Astrocyte (in vitro differentiated cells and primary cell): ENCODE measurements around the gene KCNH6. TPM values are rescaled to one million over a fixed set of nuclear protein-coding genes. Genes with fewer than 3 reads are reported as not detected.

Experiments used
- DNase-seq: peaks from one replicate; pipeline ENCODE4 v3.0.0-alpha.2; 2010; ENCODE audit warnings: low read depth
- FAIRE-seq: peaks from 2 replicates; lab custom pipeline; 2011; peaks lifted over from hg19 to GRCh38; lab: Jason Lieb, UNC
- H2AFZ ChIP-seq: 2 replicates; pipeline ENCODE4 v1.6.0; 2012; ENCODE audit warnings: low read depth, low read length, inconsistent platforms
- H3K27ac ChIP-seq: 2 replicates; pipeline ENCODE4 v1.5.1; 2011; ENCODE audit warnings: low read depth, low read length, inconsistent platforms
- H3K27me3 ChIP-seq: 2 replicates; pipeline ENCODE4 v1.6.0; 2011; ENCODE audit warnings: low read length, inconsistent platforms; ENCODE audit not compliant: insufficient read depth
- H3K36me3 ChIP-seq: 2 replicates; pipeline ENCODE4 v1.5.1; 2011; ENCODE audit warnings: low read length, inconsistent platforms; ENCODE audit not compliant: insufficient read depth
- H3K4me1 ChIP-seq: 2 replicates; pipeline ENCODE4 v1.5.1; 2011; ENCODE audit warnings: low read length, inconsistent platforms; ENCODE audit not compliant: insufficient read depth
- H3K4me2 ChIP-seq: 2 replicates; pipeline ENCODE4 v1.6.0; 2012; ENCODE audit warnings: low read length, inconsistent platforms
- H3K4me3 ChIP-seq: 2 replicates; pipeline ENCODE4 v1.5.1; 2011; ENCODE audit warnings: low read depth, mild to moderate bottlenecking, low read length, inconsistent platforms; ENCODE audit not compliant: insufficient read depth
- H3K79me2 ChIP-seq: 2 replicates; pipeline ENCODE4 v1.6.0; 2012; ENCODE audit warnings: mild to moderate bottlenecking, low read length, inconsistent platforms; ENCODE audit not compliant: insufficient read depth
- H3K9ac ChIP-seq: 2 replicates; pipeline ENCODE4 v1.6.0; 2012; ENCODE audit warnings: mild to moderate bottlenecking, low read length, inconsistent platforms
- H3K9me3 ChIP-seq: 2 replicates; pipeline ENCODE4 v1.5.1; 2012; ENCODE audit warnings: low read depth, mild to moderate bottlenecking, low read length, inconsistent platforms; ENCODE audit not compliant: insufficient read depth
- H4K20me1 ChIP-seq: 2 replicates; pipeline ENCODE4 v1.6.0; 2012; ENCODE audit warnings: low read length, inconsistent platforms; ENCODE audit not compliant: insufficient read depth
- H3K27ac Mint-ChIP-seq: one replicate; pipeline ENCODE4 v1.8.0; 2021; ENCODE audit warnings: mild to moderate bottlenecking, mixed read lengths; ENCODE audit not compliant: unreplicated experiment
- H3K27me3 Mint-ChIP-seq: one replicate; pipeline ENCODE4 v1.8.0; 2021; ENCODE audit warnings: low read depth, mixed read lengths; ENCODE audit not compliant: unreplicated experiment
- H3K36me3 Mint-ChIP-seq: one replicate; pipeline ENCODE4 v1.8.0; 2021; ENCODE audit warnings: low read depth, mixed read lengths; ENCODE audit not compliant: unreplicated experiment
- H3K4me1 Mint-ChIP-seq: one replicate; pipeline ENCODE4 v1.8.0; 2021; ENCODE audit warnings: low read depth, mixed read lengths; ENCODE audit not compliant: unreplicated experiment
- H3K4me3 Mint-ChIP-seq: one replicate; pipeline ENCODE4 v1.8.0; 2021; ENCODE audit warnings: mild to moderate bottlenecking, moderate library complexity, mixed read lengths; ENCODE audit not compliant: unreplicated experiment
- H3K9me3 Mint-ChIP-seq: one replicate; pipeline ENCODE4 v1.8.0; 2021; ENCODE audit warnings: mild to moderate bottlenecking, mixed read lengths; ENCODE audit not compliant: unreplicated experiment
- EZH2 ChIP-seq: IDR thresholded peaks from 2 replicates; pipeline ENCODE4 v1.6.1; 2012; ENCODE audit warnings: mild to moderate bottlenecking, low read length, inconsistent platforms; ENCODE audit not compliant: insufficient read depth
- total RNA-seq: library from RNA; stranded (reverse); gene quantifications from 2 replicates; pipeline ENCODE4 v1.2.1, GENCODE V29; 2021
- TF ChIP-seq, protein P1 (sequence below): IDR thresholded peaks from 2 replicates; pipeline ENCODE4 v1.5.1; 2011; ENCODE audit warnings: low read depth, mild to moderate bottlenecking, inconsistent platforms, low read length, moderate library complexity; ENCODE audit not compliant: insufficient read depth

The KCNH6 gene
- total RNA-seq, 1 donor from 2014 or later: not detected

DNA sequence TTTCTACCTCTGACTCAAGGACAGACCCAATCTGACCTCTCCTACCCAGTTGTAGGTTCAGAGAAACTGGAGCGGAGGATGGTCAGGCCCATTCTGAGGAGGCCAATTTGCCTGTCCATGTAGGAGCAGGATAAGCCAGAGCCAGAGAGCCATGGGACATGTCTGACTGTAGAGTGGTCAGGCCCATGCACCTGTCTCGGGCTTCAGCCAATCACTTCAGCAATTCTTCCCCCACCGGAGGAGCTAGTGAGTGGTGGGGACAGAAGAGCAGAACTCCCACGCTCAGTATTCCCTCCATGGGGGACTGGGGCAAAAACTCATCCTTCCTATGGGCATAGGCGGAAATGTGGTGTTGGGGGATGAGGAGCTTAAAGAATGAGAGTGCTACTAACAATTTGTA is 41.4 kb downstream of the KCNH6 start:
- H4K20me1 ChIP-seq: peaks cover 86% of the 10 kb centered on the region
- H3K9ac ChIP-seq: no peak overlapping the region
- FAIRE-seq: no peak
- peaks cover 92% of the 10 kb centered on the region for H3K79me2 ChIP-seq
- no peak overlapping the region for H3K4me3 ChIP-seq
- H3K36me3 ChIP-seq: no peaks in the 10 kb centered on the region
- no peak for DNase-seq
- no peaks in the 10 kb centered on the region for H3K9me3 Mint-ChIP-seq
- H3K27ac ChIP-seq: no peak overlapping the region
- no peaks in the 10 kb centered on the region for H3K9me3 ChIP-seq
- H3K4me3 Mint-ChIP-seq: no peak overlapping the region
- no peaks in the 10 kb centered on the region for H3K36me3 Mint-ChIP-seq
- H2AFZ ChIP-seq: no peak overlapping the region
- no peaks in the 10 kb centered on the region for H3K4me1 ChIP-seq
- H3K27me3 ChIP-seq: no peaks in the 10 kb centered on the region
- TF ChIP-seq, protein P1, sequence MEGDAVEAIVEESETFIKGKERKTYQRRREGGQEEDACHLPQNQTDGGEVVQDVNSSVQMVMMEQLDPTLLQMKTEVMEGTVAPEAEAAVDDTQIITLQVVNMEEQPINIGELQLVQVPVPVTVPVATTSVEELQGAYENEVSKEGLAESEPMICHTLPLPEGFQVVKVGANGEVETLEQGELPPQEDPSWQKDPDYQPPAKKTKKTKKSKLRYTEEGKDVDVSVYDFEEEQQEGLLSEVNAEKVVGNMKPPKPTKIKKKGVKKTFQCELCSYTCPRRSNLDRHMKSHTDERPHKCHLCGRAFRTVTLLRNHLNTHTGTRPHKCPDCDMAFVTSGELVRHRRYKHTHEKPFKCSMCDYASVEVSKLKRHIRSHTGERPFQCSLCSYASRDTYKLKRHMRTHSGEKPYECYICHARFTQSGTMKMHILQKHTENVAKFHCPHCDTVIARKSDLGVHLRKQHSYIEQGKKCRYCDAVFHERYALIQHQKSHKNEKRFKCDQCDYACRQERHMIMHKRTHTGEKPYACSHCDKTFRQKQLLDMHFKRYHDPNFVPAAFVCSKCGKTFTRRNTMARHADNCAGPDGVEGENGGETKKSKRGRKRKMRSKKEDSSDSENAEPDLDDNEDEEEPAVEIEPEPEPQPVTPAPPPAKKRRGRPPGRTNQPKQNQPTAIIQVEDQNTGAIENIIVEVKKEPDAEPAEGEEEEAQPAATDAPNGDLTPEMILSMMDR: no peak
- TF ChIP-seq EZH2: no peak
- H3K27me3 Mint-ChIP-seq: no peaks in the 10 kb centered on the region
- no peaks in the 10 kb centered on the region for H3K4me1 Mint-ChIP-seq
- H3K4me2 ChIP-seq: no peak overlapping the region
- no peak overlapping the region for H3K27ac Mint-ChIP-seq

DNA sequence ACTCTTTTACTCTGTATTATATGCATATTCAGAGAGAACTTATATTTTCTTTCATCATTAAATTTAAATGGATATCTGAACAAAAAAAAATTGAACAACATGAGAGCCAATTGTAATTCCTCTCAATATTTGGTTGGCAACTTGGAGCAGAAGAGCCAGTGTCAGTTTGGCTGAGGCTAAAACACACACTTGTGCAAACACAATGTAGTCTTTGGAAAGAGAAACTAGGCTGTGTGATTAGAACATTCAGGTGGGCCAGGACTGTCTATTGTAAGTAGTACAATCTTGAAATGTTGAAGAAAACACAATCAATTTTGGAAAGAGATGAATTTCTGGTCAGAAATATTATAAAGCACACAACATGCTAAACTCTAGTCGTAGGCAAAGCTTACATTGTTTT is 44.1 kb downstream of the KCNH6 start:
- Histone ChIP-seq H4K20me1 (peaks cover 86% of the 10 kb centered on the region), H3K79me2 (peaks cover 78% of the 10 kb centered on the region), H3K9me3 (no peaks in the 10 kb centered on the region), H3K4me1 (no peaks in the 10 kb centered on the region), H3K9ac (no peak overlapping the region), H2AFZ (no peak overlapping the region), H3K27ac (no peak overlapping the region), H3K27me3 (no peaks in the 10 kb centered on the region), H3K36me3 (no peaks in the 10 kb centered on the region), H3K4me3 (no peak overlapping the region), H3K4me2 (no peak overlapping the region)
- no peaks in the 10 kb centered on the region for H3K9me3 Mint-ChIP-seq
- H3K4me1 Mint-ChIP-seq: peaks cover 12% of the 10 kb centered on the region
- DNase-seq: no peak
- no peaks in the 10 kb centered on the region for H3K36me3 Mint-ChIP-seq
- FAIRE-seq: no peak
- no peak overlapping the region for H3K4me3 Mint-ChIP-seq
- no peak overlapping the region for H3K27ac Mint-ChIP-seq
- TF ChIP-seq, protein P1: no peak
- no peak for TF ChIP-seq EZH2
- H3K27me3 Mint-ChIP-seq: no peaks in the 10 kb centered on the region

DNA sequence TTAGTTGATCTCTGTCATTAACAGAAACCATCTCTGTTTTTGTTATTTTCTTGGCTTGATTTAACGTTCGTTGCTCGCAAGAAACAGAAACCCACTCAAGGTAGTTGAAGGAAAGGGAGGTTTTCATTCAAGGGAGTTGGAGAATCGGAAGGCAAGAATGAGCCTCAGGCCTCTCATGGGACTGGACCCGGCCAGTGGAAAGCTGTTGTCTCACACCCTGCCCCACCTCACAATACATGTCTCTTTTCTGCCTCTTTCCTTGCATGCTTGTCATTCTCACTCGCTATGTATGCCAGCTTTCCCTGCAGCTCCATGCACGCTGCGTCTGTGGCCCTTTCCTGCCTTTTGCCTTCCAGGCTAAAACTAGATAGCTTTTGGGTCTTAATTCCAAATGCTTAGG is 45.4 kb downstream of the KCNH6 start:
- Histone ChIP-seq H3K36me3 (no peaks in the 10 kb centered on the region), H2AFZ (no peak overlapping the region), H3K4me1 (no peaks in the 10 kb centered on the region), H3K9ac (no peak overlapping the region), H3K27me3 (no peaks in the 10 kb centered on the region), H3K4me3 (no peak overlapping the region), H4K20me1 (peaks cover 89% of the 10 kb centered on the region), H3K4me2 (no peak overlapping the region), H3K9me3 (no peaks in the 10 kb centered on the region), H3K27ac (no peak overlapping the region), H3K79me2 (peaks cover 80% of the 10 kb centered on the region)
- Mint-ChIP-seq H3K27ac (no peak overlapping the region), H3K4me3 (peak overlapping the region; percentile 7), H3K36me3 (no peaks in the 10 kb centered on the region), H3K9me3 (no peaks in the 10 kb centered on the region), H3K4me1 (peaks cover 15% of the 10 kb centered on the region), H3K27me3 (no peaks in the 10 kb centered on the region)
- no peak for TF ChIP-seq EZH2
- TF ChIP-seq, protein P1: no peak
- DNase-seq: no peak
- no peak for FAIRE-seq
